Stimulated activated CD8-positive, alpha-beta memory T cell treated with anti-CD3 and anti-CD28 coated beads, Interleukin-7, amount 100 ng/mL, for 48 hours (primary cell): ENCODE results near the gene ASCL5.

Experiments used
- DNase-seq, 2 donors: peaks; one replicate each; pipeline ENCODE4 v3.0.0-alpha.2; 2020; ENCODE audit warnings: low read depth in 1 of 2; ENCODE audit errors: extremely low read depth in 1 of 2

The ASCL5 gene

GRCh38 chr1:201111672-201112071, 15.3 kb downstream of the ASCL5 start:
- no peak for DNase-seq

GRCh38 chr1:201111156-201111555, 15.8 kb downstream of the ASCL5 start:
- no peak for DNase-seq

- no peak for DNase-seq
These were observed 16.4 kb downstream of the ASCL5 start for GRCh38 chr1:201110616-201111015.

- DNase-seq: no peak
These were observed 16.8 kb downstream of the ASCL5 start for GRCh38 chr1:201110138-201110537.

GRCh38 chr1:201109651-201110050, 17.3 kb downstream of the ASCL5 start:
- DNase-seq: no peak

GRCh38 chr1:201108614-201109013, 18.4 kb downstream of the ASCL5 start:
- DNase-seq: no peak

- no peak for DNase-seq
These were observed 21.3 kb downstream of the ASCL5 start for GRCh38 chr1:201105688-201106087.

- no peak for DNase-seq
These were observed 22.8 kb downstream of the ASCL5 start for GRCh38 chr1:201104141-201104540.

GRCh38 chr1:201103666-201104065, 23.3 kb downstream of the ASCL5 start:
- DNase-seq: no peak

GRCh38 chr1:201100169-201100930, 26.6 kb downstream of the ASCL5 start:
- DNase-seq: no peak

GRCh38 chr1:201098992-201099677, 27.8 kb downstream of the ASCL5 start:
- no peak for DNase-seq

- no peak for DNase-seq
These were observed 29.8 kb downstream of the ASCL5 start for GRCh38 chr1:201096977-201097856.

- no peak for DNase-seq
These were observed 30.9 kb downstream of the ASCL5 start for GRCh38 chr1:201096041-201096461.

- DNase-seq: no peak
These were observed 31.4 kb downstream of the ASCL5 start for GRCh38 chr1:201095581-201095980.

- no peak for DNase-seq
These were observed 32.2 kb downstream of the ASCL5 start for GRCh38 chr1:201094832-201095231.

GRCh38 chr1:201093962-201094361, 33.0 kb downstream of the ASCL5 start:
- no peak for DNase-seq

GRCh38 chr1:201093561-201093960, 33.4 kb downstream of the ASCL5 start:
- no peak for DNase-seq

- DNase-seq: no peak
These were observed 34.2 kb downstream of the ASCL5 start for GRCh38 chr1:201092738-201093137.

- DNase-seq: no peak
These were observed 35.7 kb downstream of the ASCL5 start for GRCh38 chr1:201091256-201091655.

- DNase-seq: no peak
These were observed 36.4 kb downstream of the ASCL5 start for GRCh38 chr1:201090541-201090940.

- DNase-seq: no peak
These were observed 37.4 kb downstream of the ASCL5 start for GRCh38 chr1:201089596-201089995.
